Fibroblast of mammary gland (primary cell): ENCODE measurements around the gene ASB11.

Experiments used
- DNase-seq: peaks from one replicate; pipeline ENCODE4 v3.0.0-alpha.2; 2010; ENCODE audit warnings: low read depth
- H3K4me3 ChIP-seq: 2 replicates; pipeline ENCODE4 v1.5.1; 2011; ENCODE audit warnings: low read depth, mild to moderate bottlenecking, low read length, moderate library complexity; ENCODE audit not compliant: control insufficient read depth
- CTCF ChIP-seq: conservative IDR thresholded peaks from 2 replicates; pipeline ENCODE4 v1.5.1; 2011; ENCODE audit warnings: low read depth, low read length, inconsistent platforms; ENCODE audit not compliant: control insufficient read depth, insufficient read depth

ASB11 gene

GRCh38 chrX:15269120-15269519 lies 46.3 kb downstream of the ASB11 start:
- H3K4me3 ChIP-seq, result no peak overlapping the region
- DNase-seq, result no peak
- TF ChIP-seq CTCF, result no peak

- TF ChIP-seq CTCF, result no peak
- H3K4me3 ChIP-seq, result no peak overlapping the region
- DNase-seq, result no peak
These were observed 60.6 kb downstream of the ASB11 start for GRCh38 chrX:15254852-15255251.

GRCh38 chrX:15245896-15246295 lies 69.5 kb downstream of the ASB11 start:
- no peak overlapping the region for H3K4me3 ChIP-seq
- no peak for TF ChIP-seq CTCF
- DNase-seq, result no peak

- TF ChIP-seq CTCF, result no peak
- DNase-seq, result no peak
These were observed 71.0 kb downstream of the ASB11 start for GRCh38 chrX:15244421-15244820.

GRCh38 chrX:15242899-15243555 lies 72.4 kb downstream of the ASB11 start:
- peak; percentile 57 for DNase-seq

More at GRCh38 chrX:15244421-15244820, 71.0 kb downstream of the ASB11 start:
- no peak overlapping the region for H3K4me3 ChIP-seq

GRCh38 chrX:15241301-15241700 lies 74.1 kb downstream of the ASB11 start:
- no peak for TF ChIP-seq CTCF
- no peak for DNase-seq
- H3K4me3 ChIP-seq, result no peak overlapping the region

More at GRCh38 chrX:15242899-15243555, 72.4 kb downstream of the ASB11 start:
- TF ChIP-seq CTCF, result peak; percentile 63
- H3K4me3 ChIP-seq, result no peak overlapping the region
